IMR-90 (cell line): Measurements from ENCODE around the gene SLC10A3. TPM values are rescaled to one million over a fixed set of nuclear protein-coding genes. Genes with fewer than 3 reads are reported as not detected.

Experiments
- ATAC-seq: fragments of 200-7000 bp; cut with Tn5 transposase; 2 replicates; pipeline ENCODE4 v1.9.1; 2020; ENCODE audit warnings: low read depth, mild to moderate bottlenecking, moderate library complexity
- BruUV-seq: library from RNA; stranded (reverse); fragments of 400-500 nt; replicated peaks from 2 replicates; lab custom pipeline; 2021; lab: Mats Ljungman, UMichigan
- CTCF ChIA-PET: fragments of 300-600 bp; formaldehyde crosslinking; extraction: SDS; loops from one replicate; lab custom pipeline; 2021; ENCODE audit warnings: antibody characterized with exemption; lab: Yijun Ruan, JAX
- POLR2A ChIA-PET: fragments of 300-600 bp; sonication (Branson Sonifier 250); formaldehyde crosslinking; loops from one replicate; lab custom pipeline; 2022; ENCODE audit warnings: antibody characterized with exemption; ENCODE audit not compliant: unreplicated experiment; lab: Charles Lee
- DNase-seq: peaks from one replicate; pipeline ENCODE4 v3.0.0; 2013
- H2AFZ ChIP-seq: replicated peaks from 2 replicates; pipeline ENCODE3; 2013; ENCODE audit warnings: low read length, mild to moderate bottlenecking; ENCODE audit not compliant: poor library complexity
- H2AK5ac ChIP-seq: 2 replicates; pipeline ENCODE4 v1.6.1; 2013; ENCODE audit warnings: low read depth, low read length, inconsistent platforms
- H2AK9ac ChIP-seq: replicated peaks from 2 replicates; pipeline ENCODE3; 2013; ENCODE audit warnings: mild to moderate bottlenecking, low read depth, low read length, moderate library complexity; ENCODE audit not compliant: poor library complexity
- H2BK120ac ChIP-seq: 2 replicates; pipeline ENCODE4 v1.6.1; 2013; ENCODE audit warnings: low read depth, low read length, inconsistent platforms
- H2BK15ac ChIP-seq: 3 replicates; pipeline ENCODE4 v1.6.1; 2013; ENCODE audit warnings: low read depth, low read length, inconsistent platforms
- H2BK20ac ChIP-seq: 2 replicates; pipeline ENCODE4 v1.6.1; 2013; ENCODE audit warnings: low read depth, mild to moderate bottlenecking, inconsistent platforms, low read length, moderate library complexity
- H2BK5ac ChIP-seq: 2 replicates; pipeline ENCODE4 v1.6.1; 2013; ENCODE audit warnings: mild to moderate bottlenecking, low read depth, low read length, inconsistent platforms; ENCODE audit not compliant: poor library complexity, severe bottlenecking
- H3K14ac ChIP-seq: replicated peaks from 2 replicates; pipeline ENCODE4 v1.6.1; 2013; ENCODE audit warnings: low read depth, low read length, inconsistent platforms
- H3K18ac ChIP-seq: 2 replicates; pipeline ENCODE4 v1.6.1; 2013; ENCODE audit warnings: low read depth, low read length, control low read depth
- H3K23ac ChIP-seq: 2 replicates; pipeline ENCODE4 v1.6.1; 2013; ENCODE audit warnings: low read depth, low read length, inconsistent platforms
- H3K27ac ChIP-seq: 2 replicates; pipeline ENCODE4 v1.5.1; 2013; ENCODE audit warnings: mild to moderate bottlenecking, control low read depth, low read length; ENCODE audit not compliant: insufficient read depth
- H3K27me3 ChIP-seq: 2 replicates; pipeline ENCODE4 v1.6.1; 2013; ENCODE audit warnings: low read length; ENCODE audit not compliant: control insufficient read depth, insufficient read depth
- H3K36me3 ChIP-seq: 2 replicates; pipeline ENCODE4 v1.6.1; 2013; ENCODE audit warnings: low read length, mixed read lengths; ENCODE audit not compliant: control insufficient read depth, insufficient read depth
- H3K4ac ChIP-seq: 2 replicates; pipeline ENCODE4 v1.6.1; 2013; ENCODE audit warnings: low read depth, low read length, inconsistent platforms
- H3K4me1 ChIP-seq: 2 replicates; pipeline ENCODE4 v1.6.1; 2013; ENCODE audit warnings: low read length, mixed read lengths; ENCODE audit not compliant: control insufficient read depth, insufficient read depth
- H3K4me2 ChIP-seq: 2 replicates; pipeline ENCODE4 v1.6.1; 2013; ENCODE audit warnings: low read depth, mild to moderate bottlenecking, control low read depth, low read length, moderate library complexity
- H3K4me3 ChIP-seq: 2 replicates; pipeline ENCODE4 v1.5.1; 2013; ENCODE audit warnings: low read depth, mild to moderate bottlenecking, control low read depth, low read length, moderate library complexity; ENCODE audit not compliant: insufficient read depth
- H3K56ac ChIP-seq: 2 replicates; pipeline ENCODE4 v1.6.1; 2013; ENCODE audit warnings: low read length, inconsistent platforms; ENCODE audit not compliant: insufficient read depth; ENCODE audit errors: extremely low read depth
- H3K79me1 ChIP-seq, 2 experiments: 2 replicates each; pipeline ENCODE4 v1.6.1; 2013; ENCODE audit warnings: low read length in 2 of 2, inconsistent platforms in 1 of 2, low read depth in 1 of 2
- H3K9ac ChIP-seq: 2 replicates; pipeline ENCODE4 v1.6.1; 2013; ENCODE audit warnings: low read depth, low read length, control low read depth
- H3K9me1 ChIP-seq: 2 replicates; pipeline ENCODE4 v1.6.1; 2013; ENCODE audit warnings: low read length, inconsistent platforms; ENCODE audit not compliant: insufficient read depth
- H3K9me3 ChIP-seq: 2 replicates; pipeline ENCODE4 v1.6.1; 2013; ENCODE audit warnings: low read length; ENCODE audit not compliant: control insufficient read depth, insufficient read depth
- H4K20me1 ChIP-seq: 2 replicates; pipeline ENCODE4 v1.6.1; 2013; ENCODE audit warnings: low read length, inconsistent platforms; ENCODE audit not compliant: insufficient read depth
- H4K5ac ChIP-seq: 2 replicates; pipeline ENCODE4 v1.6.1; 2013; ENCODE audit warnings: mild to moderate bottlenecking, low read depth, low read length, control low read depth
- H4K8ac ChIP-seq, 2 experiments: 2 replicates each; pipeline ENCODE4 v1.6.1; 2013; ENCODE audit warnings: low read depth in 2 of 2, low read length in 2 of 2, control low read depth in 1 of 2, inconsistent platforms in 1 of 2
- H4K91ac ChIP-seq: 2 replicates; pipeline ENCODE4 v1.6.1; 2013; ENCODE audit warnings: low read depth, low read length, inconsistent platforms; ENCODE audit not compliant: insufficient read depth
- BHLHE40 ChIP-seq: fragments of 150-350 bp; IDR thresholded peaks from 2 replicates; pipeline ENCODE4 v1.6.1; 2016; ENCODE audit warnings: mild to moderate bottlenecking, low read depth, low read length
- CEBPB ChIP-seq: IDR thresholded peaks from 2 replicates; pipeline ENCODE4 v1.6.1; 2012; ENCODE audit warnings: low read depth, low read length, improper control_type of control experiment
- CHD1 ChIP-seq: IDR thresholded peaks from 2 replicates; pipeline ENCODE4 v1.6.1; 2012; ENCODE audit warnings: low read depth, low read length, improper control_type of control experiment
- FOS ChIP-seq: fragments of 150-350 bp; IDR thresholded peaks from 2 replicates; pipeline ENCODE4 v1.6.1; 2016; ENCODE audit warnings: low read depth, low read length
- MAZ ChIP-seq: IDR thresholded peaks from 2 replicates; pipeline ENCODE4 v1.6.1; 2012; ENCODE audit warnings: low read depth, mild to moderate bottlenecking, low read length, improper control_type of control experiment, moderate library complexity, borderline replicate concordance
- MXI1 ChIP-seq: IDR thresholded peaks from 2 replicates; pipeline ENCODE4 v1.6.1; 2012; ENCODE audit warnings: low read depth, mild to moderate bottlenecking, low read length, moderate library complexity, borderline replicate concordance
- NFE2L2 ChIP-seq: fragments of 150-350 bp; IDR thresholded peaks from 2 replicates; pipeline ENCODE4 v1.6.1; 2016; ENCODE audit warnings: low read depth, mild to moderate bottlenecking, low read length
- POLR2A ChIP-seq: IDR thresholded peaks from 2 replicates; pipeline ENCODE4 v1.6.1; 2012; ENCODE audit warnings: mild to moderate bottlenecking, low read depth, low read length
- RAD21 ChIP-seq: IDR thresholded peaks from 2 replicates; pipeline ENCODE4 v1.6.1; 2012; ENCODE audit warnings: low read length, improper control_type of control experiment
- RCOR1 ChIP-seq: IDR thresholded peaks from 2 replicates; pipeline ENCODE4 v1.6.1; 2012; ENCODE audit warnings: mild to moderate bottlenecking, low read length, improper control_type of control experiment; ENCODE audit not compliant: insufficient replicate concordance
- RFX5 ChIP-seq: IDR thresholded peaks from 2 replicates; pipeline ENCODE4 v1.8.0; 2012; ENCODE audit warnings: low read depth, mild to moderate bottlenecking, low read length, moderate library complexity
- SMC3 ChIP-seq: fragments of 150-350 bp; IDR thresholded peaks from 2 replicates; pipeline ENCODE4 v1.6.1; 2016; ENCODE audit warnings: low read depth, mild to moderate bottlenecking, antibody characterized with exemption, low read length, moderate library complexity
- WGBS, 2 experiments: methylation state at CpG; one replicate each; pipeline versions ENCODE4 v1.1.5 to v1.1.7; 2013; ENCODE audit warnings: missing lambda C conversion rate in 2 of 2; ENCODE audit not compliant: insufficient read length in 1 of 2; ENCODE audit errors: extremely low coverage in 2 of 2; 5-methylcytosine and 5-hydroxymethylcytosine counted together
- dilution Hi-C: fragments of 300-500 bp; cut with HindIII; formaldehyde crosslinking; loops from one replicate; pipeline ENCODE4 v1.14.3; 2018; ENCODE audit warnings: low sequenced_read_pairs; ENCODE audit not compliant: unreplicated experiment
- in situ Hi-C: fragments of 300-500 bp; cut with MboI; formaldehyde crosslinking; loops from 3 replicates; pipeline ENCODE4 v1.14.3; 2019; ENCODE audit warnings: low sequenced_read_pairs, inconsistent platforms, mixed read lengths
- intact Hi-C: fragments of 100-400 bp; cut with micrococcal nuclease; formaldehyde crosslinking; loops from 2 replicates; pipeline ENCODE4 v1.10.0; 2022
- polyA plus RNA-seq, 3 experiments: library from polyadenylated mRNA; depleted of rRNA; stranded (reverse); fragments of >200 nt; gene quantifications; 2 replicates each; pipeline ENCODE4 v1.2.3, GENCODE V29; 2012; ENCODE audit warnings: low replicate concordance in 1 of 3
- total RNA-seq: library from RNA; depleted of rRNA; stranded (reverse); fragments of >200 nt; gene quantifications from 2 replicates; pipeline ENCODE4 v1.2.3, GENCODE V29; 2012
- TF ChIP-seq, protein P1 (sequence below): fragments of 150-350 bp; IDR thresholded peaks from 2 replicates; pipeline ENCODE4 v1.6.1; 2017; ENCODE audit warnings: mild to moderate bottlenecking, antibody characterized with exemption, low read length, low read depth
- TF ChIP-seq, protein P2 (sequence below): fragments of 150-350 bp; IDR thresholded peaks from 2 replicates; pipeline ENCODE4 v1.6.1; 2016; ENCODE audit warnings: low read depth, mild to moderate bottlenecking, low read length, moderate library complexity, borderline replicate concordance
- TF ChIP-seq, protein P3 (sequence below): conservative IDR thresholded peaks from 2 replicates; pipeline ENCODE4 v1.5.1; 2012; ENCODE audit warnings: mild to moderate bottlenecking, low read depth, low read length, improper control_type of control experiment

SLC10A3 gene
- total and polyA plus RNA-seq, 2 of the 4 experiments (the other 2 are of a cell fraction), result 15.2 to 24.6 TPM

DNA sequence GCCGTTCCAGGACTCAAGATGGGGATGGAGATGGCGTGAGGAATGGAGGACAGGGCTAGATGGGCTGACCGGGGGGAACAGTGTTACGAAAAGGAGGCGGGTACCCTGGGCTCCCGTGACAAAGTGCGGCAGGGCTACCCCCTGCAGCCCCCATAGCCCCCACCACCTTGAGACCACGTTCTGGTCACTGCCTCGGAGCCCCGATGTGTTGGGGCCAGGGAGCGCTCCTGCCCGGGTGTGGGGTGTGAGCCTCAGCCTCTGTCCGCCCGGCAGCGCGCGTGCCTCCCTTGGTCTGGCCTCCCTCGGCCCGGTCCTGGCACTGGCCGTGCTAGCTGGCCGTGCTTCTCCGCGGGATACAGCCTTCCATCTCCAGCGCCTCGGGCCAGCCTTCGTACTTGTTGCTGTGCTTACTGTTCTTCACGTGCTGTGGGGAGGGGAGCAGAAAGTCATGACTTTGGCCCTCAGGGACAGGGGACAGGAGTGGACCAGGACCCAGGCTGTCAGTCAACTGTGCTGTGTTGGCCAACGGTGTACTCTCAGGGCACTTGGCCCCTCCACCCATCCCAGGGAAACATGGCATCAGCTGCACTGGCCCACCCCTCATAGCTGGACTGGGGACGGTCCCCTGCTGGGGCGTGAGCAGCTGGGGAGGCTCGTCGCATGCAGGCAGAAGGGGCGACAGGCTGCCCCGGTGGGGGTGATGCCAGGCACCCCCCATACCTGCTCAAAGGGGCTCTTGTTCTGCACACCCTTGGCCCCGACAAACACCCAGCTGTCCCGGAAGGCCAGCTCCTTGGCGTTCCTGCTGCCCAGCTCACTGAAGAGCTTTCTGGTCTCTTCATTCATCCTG lies 16.3 kb upstream of the SLC10A3 start:
- POLR2A ChIA-PET, result no interaction called here
- ATAC-seq, result no peak
- H3K9ac ChIP-seq, result no peak overlapping the region
- TF ChIP-seq RFX5, result no peak
- no peak for TF ChIP-seq SMC3
- TF ChIP-seq, protein P1, sequence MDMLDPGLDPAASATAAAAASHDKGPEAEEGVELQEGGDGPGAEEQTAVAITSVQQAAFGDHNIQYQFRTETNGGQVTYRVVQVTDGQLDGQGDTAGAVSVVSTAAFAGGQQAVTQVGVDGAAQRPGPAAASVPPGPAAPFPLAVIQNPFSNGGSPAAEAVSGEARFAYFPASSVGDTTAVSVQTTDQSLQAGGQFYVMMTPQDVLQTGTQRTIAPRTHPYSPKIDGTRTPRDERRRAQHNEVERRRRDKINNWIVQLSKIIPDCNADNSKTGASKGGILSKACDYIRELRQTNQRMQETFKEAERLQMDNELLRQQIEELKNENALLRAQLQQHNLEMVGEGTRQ, result no peak
- TF ChIP-seq FOS, result no peak
- no peak for TF ChIP-seq RAD21
- TF ChIP-seq, protein P2, sequence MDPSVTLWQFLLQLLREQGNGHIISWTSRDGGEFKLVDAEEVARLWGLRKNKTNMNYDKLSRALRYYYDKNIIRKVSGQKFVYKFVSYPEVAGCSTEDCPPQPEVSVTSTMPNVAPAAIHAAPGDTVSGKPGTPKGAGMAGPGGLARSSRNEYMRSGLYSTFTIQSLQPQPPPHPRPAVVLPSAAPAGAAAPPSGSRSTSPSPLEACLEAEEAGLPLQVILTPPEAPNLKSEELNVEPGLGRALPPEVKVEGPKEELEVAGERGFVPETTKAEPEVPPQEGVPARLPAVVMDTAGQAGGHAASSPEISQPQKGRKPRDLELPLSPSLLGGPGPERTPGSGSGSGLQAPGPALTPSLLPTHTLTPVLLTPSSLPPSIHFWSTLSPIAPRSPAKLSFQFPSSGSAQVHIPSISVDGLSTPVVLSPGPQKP, result no peak
- TF ChIP-seq NFE2L2, result no peak
- TF ChIP-seq CHD1, result no peak
- no peak for TF ChIP-seq MXI1
- TF ChIP-seq CEBPB, result no peak
- TF ChIP-seq MAZ, result no peak
- TF ChIP-seq BHLHE40, result no peak
- no peak for TF ChIP-seq RCOR1
- TF ChIP-seq, protein P3, sequence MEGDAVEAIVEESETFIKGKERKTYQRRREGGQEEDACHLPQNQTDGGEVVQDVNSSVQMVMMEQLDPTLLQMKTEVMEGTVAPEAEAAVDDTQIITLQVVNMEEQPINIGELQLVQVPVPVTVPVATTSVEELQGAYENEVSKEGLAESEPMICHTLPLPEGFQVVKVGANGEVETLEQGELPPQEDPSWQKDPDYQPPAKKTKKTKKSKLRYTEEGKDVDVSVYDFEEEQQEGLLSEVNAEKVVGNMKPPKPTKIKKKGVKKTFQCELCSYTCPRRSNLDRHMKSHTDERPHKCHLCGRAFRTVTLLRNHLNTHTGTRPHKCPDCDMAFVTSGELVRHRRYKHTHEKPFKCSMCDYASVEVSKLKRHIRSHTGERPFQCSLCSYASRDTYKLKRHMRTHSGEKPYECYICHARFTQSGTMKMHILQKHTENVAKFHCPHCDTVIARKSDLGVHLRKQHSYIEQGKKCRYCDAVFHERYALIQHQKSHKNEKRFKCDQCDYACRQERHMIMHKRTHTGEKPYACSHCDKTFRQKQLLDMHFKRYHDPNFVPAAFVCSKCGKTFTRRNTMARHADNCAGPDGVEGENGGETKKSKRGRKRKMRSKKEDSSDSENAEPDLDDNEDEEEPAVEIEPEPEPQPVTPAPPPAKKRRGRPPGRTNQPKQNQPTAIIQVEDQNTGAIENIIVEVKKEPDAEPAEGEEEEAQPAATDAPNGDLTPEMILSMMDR, result no peak
- no peak for TF ChIP-seq POLR2A

More for the DNA sequence above, 16.3 kb upstream of the SLC10A3 start:
- no peak overlapping the region for H3K4me3 ChIP-seq
- no peak overlapping the region for H2BK120ac ChIP-seq
- no peak overlapping the region for H2AK5ac ChIP-seq
- no peak overlapping the region for H3K4ac ChIP-seq
- no peak overlapping the region for H3K4me2 ChIP-seq
- no peak overlapping the region for H3K27ac ChIP-seq
- no peak overlapping the region for H4K91ac ChIP-seq
- H3K4me1 ChIP-seq, result peaks cover 2% of the 10 kb centered on the region; the same call in 1 of the 2 replicates
- H4K5ac ChIP-seq, result no peak overlapping the region
- no peak overlapping the region for H3K23ac ChIP-seq
- CTCF ChIA-PET, result no interaction called here
- H2BK5ac ChIP-seq, result no peak overlapping the region
- intact Hi-C loops (no loop called here), in situ Hi-C loops (no loop called here), dilution Hi-C loops (no loop called here)
- BruUV-seq, result no TSS peak
- WGBS, 2 experiments, result 97% methylated on average over 9 of the region's 37 CpGs; no CpG with 5 or more reads in 1 of the 2 experiments
- no peak overlapping the region for H2BK20ac ChIP-seq
- no peak overlapping the region for H3K14ac ChIP-seq
- H3K56ac ChIP-seq, result no peak overlapping the region
- H4K8ac ChIP-seq, result no peak overlapping the region
- H3K36me3 ChIP-seq, result peaks cover 10% of the 10 kb centered on the region; the same call in 1 of the 2 replicates
- no peaks in the 10 kb centered on the region; a peak in 1 of 4 replicates for H3K79me1 ChIP-seq
- H4K20me1 ChIP-seq, result no peaks in the 10 kb centered on the region
- H3K27me3 ChIP-seq, result no peaks in the 10 kb centered on the region
- no peak overlapping the region for H3K18ac ChIP-seq
- no peak for DNase-seq
- peaks cover 4% of the 10 kb centered on the region; the same call in 1 of the 2 replicates for H3K9me1 ChIP-seq
- peak overlapping the region; percentile 21 for H2AFZ ChIP-seq
- H2BK15ac ChIP-seq, result no peak overlapping the region
- H2AK9ac ChIP-seq, result no peak overlapping the region
- peaks cover 5% of the 10 kb centered on the region; the same call in 1 of the 2 replicates for H3K9me3 ChIP-seq
